Choroid plexus epithelial cell (primary cell): ENCODE data around the gene PPP5C.

Experiments used
- DNase-seq: peaks from one replicate; pipeline ENCODE4 v3.0.0-alpha.2; 2010; ENCODE audit warnings: low read depth
- H3K4me3 ChIP-seq: 2 replicates; pipeline ENCODE4 v1.5.1; 2011; ENCODE audit warnings: low read depth, mild to moderate bottlenecking, control low read depth, low read length, moderate library complexity
- CTCF ChIP-seq: conservative IDR thresholded peaks from 2 replicates; pipeline ENCODE4 v1.5.1; 2011; ENCODE audit warnings: low read depth, mild to moderate bottlenecking, control low read depth, inconsistent platforms, low read length, moderate library complexity

PPP5C gene

DNA sequence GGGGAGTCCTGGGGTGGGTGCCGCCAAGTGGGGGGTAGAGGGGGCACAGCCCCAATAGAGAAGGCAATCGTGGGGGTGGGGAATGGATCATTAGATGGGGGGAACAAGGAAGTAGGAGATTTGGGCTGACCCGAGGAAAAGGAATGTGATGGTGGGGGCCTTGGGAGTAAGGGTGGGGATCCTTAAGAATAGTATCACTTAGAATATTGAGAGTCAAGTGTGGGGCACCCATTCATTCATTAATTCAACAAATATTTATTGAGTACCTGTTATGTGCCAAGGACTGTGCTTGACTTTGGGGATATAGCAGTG lies 641 bp downstream of the PPP5C start:
- H3K4me3 ChIP-seq: peak overlapping the region; percentile 99
- no peak for TF ChIP-seq CTCF
- DNase-seq: no peak

DNA sequence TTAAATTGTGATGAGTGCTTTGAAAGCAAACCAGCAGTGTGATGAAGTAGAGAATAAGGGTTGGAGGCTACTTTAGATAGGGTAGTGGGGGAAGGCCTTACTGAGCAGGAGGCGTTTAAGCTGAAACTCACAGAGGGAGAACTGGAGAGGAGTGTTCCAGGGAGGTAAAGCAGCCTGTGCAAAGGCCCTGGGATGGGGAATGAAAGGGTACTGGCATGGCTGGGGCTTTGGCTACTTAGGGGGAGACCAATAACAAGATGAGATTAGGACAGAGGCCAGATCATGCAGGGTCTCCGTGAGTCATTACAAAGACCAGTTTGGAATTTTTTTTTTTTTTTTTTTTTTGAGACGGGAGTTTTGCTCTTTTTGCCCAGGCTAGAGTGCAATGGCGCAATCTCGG lies 1.1 kb downstream of the PPP5C start:
- no peak for TF ChIP-seq CTCF
- DNase-seq: no peak
- peak overlapping the region; percentile 99 for H3K4me3 ChIP-seq

GRCh38 chr19:46349311-46349993 lies 2.6 kb downstream of the PPP5C start:
- no peak for TF ChIP-seq CTCF
- no peak overlapping the region for H3K4me3 ChIP-seq
- DNase-seq: no peak

GRCh38 chr19:46350029-46350757 lies 3.3 kb downstream of the PPP5C start:
- DNase-seq: no peak
- TF ChIP-seq CTCF: no peak
- H3K4me3 ChIP-seq: no peak overlapping the region

GRCh38 chr19:46350758-46351159 lies 3.9 kb downstream of the PPP5C start:
- DNase-seq: no peak
- no peak overlapping the region for H3K4me3 ChIP-seq
- TF ChIP-seq CTCF: no peak

GRCh38 chr19:46351241-46352041 lies 4.6 kb downstream of the PPP5C start:
- H3K4me3 ChIP-seq: no peak overlapping the region
- TF ChIP-seq CTCF: no peak
- DNase-seq: peak; percentile 79
